HG03039 (cell line): Measurements from ENCODE around the gene KRTAP1-5.
"Not testable (repeated sequence)": the region's sequence is repeated elsewhere in the genome, so short reads cannot be mapped to it uniquely, and the experiment has no call there.

ENCODE experiments used
- ATAC-seq: cut with Tn5 transposase; IDR thresholded peaks from one replicate; pipeline ENCODE4 v1.9.1; 2021; ENCODE audit warnings: mild to moderate bottlenecking, moderate library complexity; ENCODE audit not compliant: unreplicated experiment

KRTAP1-5 gene, protein sequence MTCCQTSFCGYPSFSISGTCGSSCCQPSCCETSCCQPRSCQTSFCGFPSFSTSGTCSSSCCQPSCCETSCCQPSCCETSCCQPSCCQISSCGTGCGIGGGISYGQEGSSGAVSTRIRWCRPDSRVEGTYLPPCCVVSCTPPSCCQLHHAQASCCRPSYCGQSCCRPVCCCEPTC

DNA sequence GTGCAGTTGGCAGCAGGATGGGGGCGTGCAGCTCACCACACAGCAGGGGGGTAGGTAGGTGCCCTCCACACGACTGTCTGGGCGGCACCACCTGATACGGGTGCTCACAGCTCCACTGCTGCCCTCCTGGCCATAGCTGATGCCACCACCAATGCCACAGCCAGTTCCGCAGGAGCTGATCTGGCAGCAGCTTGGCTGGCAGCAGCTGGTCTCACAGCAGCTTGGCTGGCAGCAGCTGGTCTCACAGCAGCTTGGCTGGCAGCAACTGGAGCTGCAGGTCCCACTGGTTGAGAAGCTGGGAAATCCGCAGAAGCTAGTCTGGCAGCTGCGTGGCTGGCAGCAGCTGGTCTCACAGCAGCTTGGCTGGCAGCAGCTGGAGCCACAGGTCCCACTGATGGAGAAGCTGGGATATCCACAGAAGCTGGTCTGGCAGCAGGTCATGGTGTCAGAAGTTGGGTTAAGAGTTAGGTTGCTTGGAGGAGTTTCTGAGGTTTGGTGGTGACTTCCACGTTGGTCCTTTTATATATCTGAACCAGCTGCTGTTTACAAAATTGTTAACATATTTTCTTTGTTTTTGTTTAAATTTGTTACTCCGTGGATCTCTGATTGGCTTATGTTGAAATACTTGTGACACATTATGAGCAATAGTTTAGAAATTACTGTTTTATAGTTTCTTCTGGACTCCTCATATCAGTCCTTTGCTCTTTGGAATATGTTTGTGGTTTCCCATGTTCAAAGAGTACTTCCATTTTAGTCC is at the start of gene KRTAP1-5:
KRTAP1-5 (minus strand) TSS at position 494 of the 757 bp plus-strand sequence; CDS start at position 441, 53 bp downstream.
- ATAC-seq = no peak

DNA sequence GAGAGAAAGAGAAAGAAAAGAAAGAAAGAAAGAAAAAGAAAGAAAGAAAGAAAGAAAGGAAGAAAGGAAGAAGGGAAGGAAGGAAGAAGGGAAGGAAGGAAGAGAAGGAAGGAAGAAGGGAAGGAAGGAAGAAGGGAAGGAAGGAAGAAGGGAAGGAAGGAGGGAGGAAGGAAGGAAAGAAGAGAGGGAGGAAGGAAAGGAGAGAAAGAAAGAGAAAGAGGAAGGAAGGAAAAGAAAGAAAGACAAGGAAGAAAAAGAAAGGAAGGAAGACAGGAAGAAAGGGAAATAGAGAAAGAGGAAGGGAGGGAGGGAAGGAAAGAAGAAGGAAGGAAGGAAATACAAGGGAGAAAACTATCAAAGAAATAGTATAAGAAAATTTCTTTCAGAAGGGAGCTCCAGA is 49.8 kb upstream of the KRTAP1-5 start:
- ATAC-seq = no peak

DNA sequence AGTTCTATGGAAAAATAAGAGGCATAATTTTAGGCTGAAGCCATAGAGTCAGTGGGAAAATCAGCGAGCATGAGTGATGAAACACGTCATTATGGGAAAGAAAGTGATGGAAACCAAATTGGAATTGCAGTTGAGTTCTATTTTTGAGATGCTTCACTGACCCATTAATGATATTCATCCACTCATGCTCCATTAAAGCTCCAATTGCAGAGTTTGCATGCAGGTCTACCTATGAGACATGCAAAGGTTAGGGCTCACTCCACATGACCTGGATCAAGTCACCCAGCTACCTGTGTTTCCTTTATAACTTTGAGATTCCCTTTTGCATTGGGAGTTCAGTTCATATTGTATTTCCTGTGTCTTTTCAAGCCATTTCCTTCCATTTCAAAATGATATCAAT is 46.7 kb upstream of the KRTAP1-5 start:
- no peak for ATAC-seq

DNA sequence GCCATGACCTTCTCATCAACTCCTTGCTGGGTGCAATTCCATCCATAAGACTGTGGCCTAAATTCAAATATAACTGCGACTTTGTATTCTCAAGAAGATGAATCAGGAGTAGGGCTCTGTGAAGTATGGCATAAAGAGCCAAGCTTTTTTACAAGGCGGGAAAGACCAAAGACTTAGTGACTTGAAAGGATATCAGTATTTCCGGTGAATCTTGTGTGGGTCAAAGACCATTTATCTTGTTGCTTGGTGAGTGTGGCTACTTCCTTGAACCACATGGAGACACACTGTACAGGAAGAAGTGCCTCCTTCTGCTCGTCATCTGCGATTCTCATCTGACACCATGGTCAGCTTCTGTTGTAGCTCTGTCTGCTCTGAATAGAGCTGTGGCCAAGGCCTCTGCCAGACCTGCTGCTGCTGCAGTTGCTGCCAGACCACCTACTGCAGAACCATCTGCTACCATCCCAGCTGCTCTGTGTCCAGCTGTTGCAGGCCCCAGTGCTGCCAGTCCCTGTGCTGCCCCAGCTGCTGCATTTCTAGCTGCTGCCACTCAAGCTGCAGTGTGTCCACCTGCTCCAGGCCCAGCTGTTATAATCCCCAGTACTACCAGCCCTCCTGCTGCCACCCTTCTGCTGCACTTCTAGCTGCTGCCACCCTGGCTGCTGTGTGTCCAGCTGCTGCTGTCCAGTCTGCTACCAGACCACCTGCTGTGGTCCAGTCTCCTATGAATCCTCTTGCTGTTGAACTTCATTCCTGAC is 44.8 kb upstream of the KRTAP1-5 start:
- ATAC-seq = no peak

DNA sequence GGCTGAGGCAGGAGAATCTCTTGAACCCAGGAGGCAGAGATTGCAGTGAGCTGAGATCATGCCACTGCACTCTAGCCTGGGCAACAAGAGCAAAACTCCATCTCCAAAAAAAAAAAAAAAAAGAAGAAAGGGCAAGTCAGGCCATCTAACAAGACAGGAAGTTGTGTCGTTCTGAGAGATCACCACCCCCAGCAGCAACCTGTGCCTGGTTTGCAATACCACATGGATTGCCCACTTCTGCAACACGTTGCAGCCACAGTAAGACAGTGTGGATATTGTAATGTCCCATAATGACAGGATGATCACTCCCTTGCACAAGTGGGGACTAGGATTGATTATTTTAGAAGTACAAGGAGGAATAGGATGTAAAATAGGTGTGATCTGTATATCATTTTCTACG is 42.0 kb upstream of the KRTAP1-5 start:
- ATAC-seq = no peak

DNA sequence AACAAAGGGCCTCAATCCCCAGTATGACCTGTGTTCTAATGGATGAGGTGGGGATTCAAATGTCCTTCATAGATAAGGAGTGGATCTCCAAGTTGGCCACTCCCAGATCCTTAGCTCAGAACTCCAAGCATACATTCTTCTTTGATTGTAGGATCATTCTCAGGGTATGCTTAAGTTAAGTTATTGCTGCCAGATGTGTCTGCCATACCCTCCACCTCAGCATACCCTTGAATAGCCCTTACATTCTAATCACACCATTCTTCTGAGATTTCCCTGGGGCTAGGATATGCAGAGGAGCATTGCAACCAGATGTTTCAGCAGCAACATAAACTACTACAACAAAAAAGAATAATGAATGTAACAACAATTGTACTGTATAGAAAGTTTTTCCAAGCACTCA is 40.3 kb upstream of the KRTAP1-5 start:
- no peak for ATAC-seq

DNA sequence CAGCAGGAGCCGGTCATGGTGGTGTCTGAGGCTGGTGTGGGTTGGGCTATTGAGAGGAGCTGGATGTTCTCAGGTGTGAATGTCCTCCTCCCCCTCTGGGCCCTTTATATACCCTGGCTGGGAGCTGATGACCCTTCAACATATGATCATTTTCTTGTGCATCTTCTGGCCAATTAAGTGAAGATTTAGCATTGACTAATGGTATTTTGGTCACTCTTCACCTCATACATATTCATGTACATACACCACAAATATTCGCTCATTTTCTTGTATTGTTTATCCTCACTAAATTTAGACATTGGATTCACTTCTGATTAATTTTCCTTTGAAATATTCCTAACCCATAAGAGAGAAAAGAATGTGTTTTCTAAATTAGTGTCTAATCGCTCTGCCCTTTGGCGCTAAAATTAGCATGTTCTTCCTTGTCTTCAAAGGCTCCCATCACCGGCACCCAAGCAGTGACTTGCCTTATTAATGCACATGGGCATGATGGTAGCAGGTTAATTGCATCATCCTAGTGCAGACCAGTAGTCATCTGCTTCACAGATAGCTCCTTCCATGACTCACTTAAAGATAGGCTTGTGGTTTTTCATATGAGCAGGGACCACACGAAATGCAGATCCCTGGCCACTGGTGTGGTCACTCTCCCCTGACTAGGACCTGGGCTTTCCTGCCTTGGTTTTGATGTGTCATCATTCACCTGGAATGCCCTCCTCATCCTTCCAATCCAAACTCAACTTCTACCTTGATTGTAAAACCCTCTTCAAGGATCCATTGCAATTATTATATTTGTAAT is 39.0 kb upstream of the KRTAP1-5 start, which contains the start of gene KRTAP2-4:
KRTAP2-4 (minus strand) TSS at position 51 of the 796 bp plus-strand sequence; CDS start at position 17, 34 bp downstream.
- no peak for ATAC-seq

DNA sequence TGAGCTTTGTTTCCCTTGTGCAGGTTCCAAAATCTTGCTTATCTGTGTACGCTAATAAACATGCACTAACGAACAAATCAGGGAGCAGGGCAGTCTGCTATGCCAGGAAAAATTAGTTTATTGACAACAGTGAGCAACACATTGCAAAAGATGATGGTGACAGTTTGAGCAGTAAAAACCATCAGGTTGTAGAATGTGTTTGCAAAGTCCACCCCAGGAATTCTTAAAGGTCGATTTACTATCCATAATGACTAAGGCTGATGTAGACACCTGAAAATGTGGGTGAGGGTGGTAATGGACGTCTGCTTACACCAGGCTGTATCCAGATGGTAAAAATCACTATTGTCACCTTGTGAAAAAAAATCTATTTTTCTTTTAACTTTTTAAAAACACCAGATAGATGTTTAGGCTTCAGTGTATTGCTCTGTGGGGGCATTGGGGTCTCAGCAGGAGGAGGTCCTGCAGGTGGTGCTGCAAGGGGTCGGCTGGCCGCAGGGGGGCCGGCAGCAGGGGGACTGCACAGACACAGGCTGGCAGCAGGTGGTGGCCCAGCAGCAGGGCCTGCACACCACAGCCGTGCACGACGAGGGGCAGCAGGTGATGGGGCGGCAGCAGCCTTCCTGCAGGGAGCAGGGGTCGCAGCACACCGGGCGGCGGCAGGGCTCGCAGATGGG is 38.1 kb upstream of the KRTAP1-5 start:
- not testable (repeated sequence) for ATAC-seq

DNA sequence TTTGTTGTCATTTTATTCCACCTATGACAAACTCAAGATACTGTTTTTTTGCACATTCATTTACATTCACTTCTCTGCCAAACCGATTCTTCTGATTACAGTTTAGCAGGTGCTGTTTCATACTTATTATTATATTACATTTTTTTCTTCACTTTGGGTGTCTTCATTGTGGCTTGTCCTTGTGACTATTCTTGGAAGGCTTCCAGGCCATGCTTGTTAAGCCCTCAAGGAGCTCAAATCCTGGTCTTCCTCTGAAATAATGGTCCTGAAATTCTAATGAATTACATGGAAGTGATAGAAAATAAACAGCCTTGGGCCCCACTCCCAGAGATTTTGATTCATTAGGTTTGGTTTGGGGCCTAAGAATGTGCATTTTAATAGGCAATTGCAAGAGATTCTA is 37.3 kb upstream of the KRTAP1-5 start:
- no peak for ATAC-seq

DNA sequence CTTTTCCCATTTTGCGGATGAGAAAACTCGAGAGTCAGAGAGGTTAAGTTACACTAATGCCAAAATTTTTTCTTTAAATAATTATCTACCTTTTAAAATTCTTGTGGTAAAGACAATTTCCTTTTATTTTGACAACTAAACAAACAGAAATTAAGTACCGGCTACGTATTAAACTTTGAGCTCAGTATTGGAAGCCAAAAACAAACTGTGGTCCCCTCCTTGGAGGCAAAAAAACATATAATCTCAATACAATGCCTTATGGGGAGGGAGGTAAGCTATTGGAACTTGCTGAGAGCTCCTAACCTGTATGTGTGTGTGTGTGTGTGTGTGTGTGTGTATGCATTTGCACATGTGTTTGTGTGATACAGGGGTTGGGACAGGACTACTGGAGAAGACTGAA is 36.4 kb upstream of the KRTAP1-5 start:
- ATAC-seq = no peak

DNA sequence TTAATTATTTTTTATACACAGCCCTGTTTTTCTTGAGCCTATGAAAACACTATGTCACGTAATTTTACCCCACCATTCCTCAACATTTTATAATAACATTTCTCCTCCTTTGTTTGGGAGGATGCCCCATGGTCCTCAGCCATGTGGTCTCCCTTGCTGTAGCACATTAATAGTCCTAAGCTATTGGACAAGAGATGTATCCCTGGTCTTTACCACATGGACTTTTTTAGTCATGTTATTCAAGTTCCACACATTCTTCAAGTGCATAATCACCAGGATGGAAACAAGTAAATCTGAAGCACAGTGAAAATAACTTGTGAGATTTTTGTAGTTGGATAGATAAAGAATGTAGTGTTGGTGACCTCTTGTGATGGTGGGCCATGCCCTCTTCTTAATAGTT is 35.0 kb upstream of the KRTAP1-5 start:
- no peak for ATAC-seq

DNA sequence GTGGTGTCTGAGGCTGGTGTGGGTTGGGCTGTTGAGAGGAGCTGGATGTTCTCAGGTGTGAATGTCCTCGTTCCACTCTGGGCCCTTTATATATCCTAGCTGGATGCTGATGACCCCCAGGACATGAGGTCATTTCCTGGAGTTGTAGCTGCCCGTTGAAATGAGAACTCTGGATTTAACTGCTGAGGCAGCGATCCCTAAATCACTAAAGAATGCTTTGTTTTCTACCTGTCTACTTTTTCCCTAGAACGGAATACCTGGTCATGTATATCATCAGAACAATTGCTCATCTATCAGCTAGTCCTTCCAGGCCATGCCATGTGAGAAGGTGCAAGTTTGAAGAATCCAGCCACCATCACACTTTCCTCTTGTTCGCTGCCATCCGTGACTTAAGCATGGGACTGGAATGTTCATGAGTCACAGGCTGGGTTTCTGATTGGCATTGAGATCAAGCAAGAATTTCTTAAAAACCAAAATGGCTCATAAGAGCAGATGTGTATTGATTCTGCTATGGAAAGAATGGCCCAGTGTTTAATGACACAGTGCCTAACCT is 33.1 kb upstream of the KRTAP1-5 start, which contains the start of gene KRTAP2-3:
KRTAP2-3 (minus strand) TSS at position 63 of the 553 bp plus-strand sequence. CDS start 64 bp downstream, outside the sequence.
- no peak for ATAC-seq

DNA sequence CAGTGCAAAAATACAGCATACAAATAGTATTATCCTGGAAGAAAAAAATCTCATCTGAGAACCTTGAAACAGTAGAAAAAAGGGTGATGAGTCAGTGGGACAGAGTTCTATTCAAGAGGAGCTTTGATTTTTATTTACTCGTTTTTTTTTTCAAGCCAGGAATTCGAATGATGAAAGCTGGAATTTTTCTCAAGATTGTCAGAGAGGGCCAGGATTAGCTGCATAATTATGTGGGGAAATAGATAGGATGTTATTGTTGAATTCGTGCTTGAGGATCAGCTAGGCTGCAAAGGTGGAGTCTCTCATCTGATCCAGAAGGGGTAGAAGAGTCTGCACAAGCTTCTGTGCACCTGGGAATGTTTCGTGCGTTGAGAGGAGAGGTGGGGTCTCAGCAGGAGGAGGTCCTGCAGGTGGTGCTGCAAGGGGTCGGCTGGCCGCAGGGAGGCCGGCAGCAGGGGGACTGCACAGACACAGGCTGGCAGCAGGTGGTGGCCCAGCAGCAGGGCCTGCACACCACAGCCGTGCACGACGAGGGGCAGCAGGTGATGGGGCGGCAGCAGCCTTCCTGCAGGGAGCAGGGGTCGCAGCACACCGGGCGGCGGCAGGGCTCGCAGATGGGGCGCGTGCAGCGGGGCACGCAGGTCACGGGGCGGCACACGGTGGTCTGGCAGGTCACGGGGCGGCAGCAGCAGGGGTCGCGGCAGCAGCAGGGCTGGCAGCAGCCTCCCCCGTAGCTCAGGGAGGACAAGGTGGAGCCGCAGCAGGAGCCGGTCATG is 32.5 kb upstream of the KRTAP1-5 start:
- ATAC-seq = not testable (repeated sequence)

DNA sequence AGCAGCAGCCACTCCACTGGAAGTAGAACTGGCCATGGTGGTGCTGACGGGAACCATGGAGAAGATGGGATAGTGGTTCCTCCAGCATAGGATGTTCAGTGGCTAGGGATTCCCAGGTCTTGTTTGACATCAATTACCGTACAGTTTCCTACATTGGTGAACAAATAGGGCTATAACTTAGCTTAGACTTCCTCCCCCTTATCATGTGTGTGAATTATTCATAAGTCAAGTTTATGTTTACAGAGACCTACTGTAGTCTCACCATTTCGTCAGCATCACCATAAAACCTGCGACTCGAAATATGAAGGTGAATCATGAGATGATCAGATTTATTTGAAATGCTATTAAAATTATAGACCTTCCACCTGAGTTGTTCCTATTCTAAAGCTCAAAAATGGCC is 31.7 kb upstream of the KRTAP1-5 start:
- no peak for ATAC-seq

DNA sequence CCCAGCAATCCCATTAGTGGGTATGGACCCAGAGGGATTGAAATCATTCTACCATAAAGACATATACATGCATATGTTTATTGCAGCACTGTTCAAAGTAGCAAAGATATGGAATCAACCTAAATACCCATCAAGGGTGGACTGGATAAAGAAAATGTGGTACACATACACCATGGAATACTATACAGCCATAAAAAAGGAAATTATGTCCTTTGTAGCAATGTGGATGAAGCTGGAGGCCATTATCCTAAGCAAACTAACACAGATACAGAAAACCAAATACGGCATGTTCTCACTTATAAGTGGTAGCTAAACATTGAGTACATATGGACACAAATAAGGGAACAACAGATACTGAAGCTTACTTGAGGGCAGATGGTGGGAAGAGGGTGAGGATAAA is 30.5 kb upstream of the KRTAP1-5 start:
- ATAC-seq = no peak

DNA sequence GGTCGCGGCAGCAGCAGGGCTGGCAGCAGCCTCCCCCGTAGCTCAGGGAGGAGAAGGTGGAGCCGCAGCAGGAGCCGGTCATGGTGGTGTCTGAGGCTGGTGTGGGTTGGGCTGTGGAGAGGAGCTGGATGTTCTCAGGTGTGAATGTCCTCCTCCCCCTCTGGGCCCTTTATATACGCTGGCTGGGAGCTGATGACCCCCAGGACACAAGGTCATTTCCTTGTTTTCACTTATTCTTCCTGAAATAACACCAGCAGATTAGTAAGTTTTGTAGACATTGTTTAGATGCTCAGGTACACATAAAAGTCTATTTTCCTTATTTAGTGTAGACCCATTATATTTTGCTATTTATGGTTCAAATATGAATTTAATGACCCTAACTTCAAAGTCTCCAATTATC is 28.1 kb upstream of the KRTAP1-5 start, which contains the start of gene KRTAP2-2:
KRTAP2-2 (minus strand) TSS at position 101 of the 400 bp plus-strand sequence; CDS start at position 82, 19 bp downstream.
- ATAC-seq = not testable (repeated sequence)

DNA sequence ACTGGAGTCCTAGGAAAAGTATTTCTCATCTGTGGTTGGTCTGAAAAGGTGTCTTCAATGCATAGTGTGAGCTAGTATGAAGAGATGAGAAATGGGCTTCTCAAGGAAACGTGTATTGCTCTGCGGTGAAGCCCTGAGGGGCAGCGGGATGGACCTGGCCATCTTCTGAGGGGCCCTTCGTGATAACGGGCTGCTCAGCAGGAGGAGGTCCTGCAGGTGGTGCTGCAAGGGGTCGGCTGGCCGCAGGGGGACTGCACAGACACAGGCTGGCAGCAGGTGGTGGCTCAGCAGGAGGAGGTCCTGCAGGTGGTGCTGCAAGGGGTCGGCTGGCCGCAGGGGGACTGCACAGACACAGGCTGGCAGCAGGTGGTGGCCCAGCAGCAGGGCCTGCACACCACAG is 27.5 kb upstream of the KRTAP1-5 start:
- ATAC-seq = not testable (repeated sequence)

DNA sequence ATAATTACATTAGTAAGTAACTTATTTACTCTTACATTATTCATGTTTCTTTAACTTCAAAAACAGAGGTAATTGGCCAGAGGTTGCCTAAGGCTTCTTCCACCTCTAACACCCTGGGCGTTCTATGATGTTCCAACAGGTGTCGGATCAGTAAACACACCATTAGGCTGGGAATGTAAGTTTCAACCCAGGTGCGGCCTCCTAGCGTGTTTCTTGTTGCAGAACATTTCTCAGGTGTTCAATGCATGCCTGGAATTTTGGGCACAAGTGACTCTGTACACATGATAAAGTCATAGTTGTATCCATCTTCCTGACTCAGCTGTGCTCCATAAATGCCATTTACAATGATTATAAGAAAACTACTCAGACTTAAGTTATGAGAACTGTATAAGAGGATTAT is 27.0 kb upstream of the KRTAP1-5 start:
- no peak for ATAC-seq

DNA sequence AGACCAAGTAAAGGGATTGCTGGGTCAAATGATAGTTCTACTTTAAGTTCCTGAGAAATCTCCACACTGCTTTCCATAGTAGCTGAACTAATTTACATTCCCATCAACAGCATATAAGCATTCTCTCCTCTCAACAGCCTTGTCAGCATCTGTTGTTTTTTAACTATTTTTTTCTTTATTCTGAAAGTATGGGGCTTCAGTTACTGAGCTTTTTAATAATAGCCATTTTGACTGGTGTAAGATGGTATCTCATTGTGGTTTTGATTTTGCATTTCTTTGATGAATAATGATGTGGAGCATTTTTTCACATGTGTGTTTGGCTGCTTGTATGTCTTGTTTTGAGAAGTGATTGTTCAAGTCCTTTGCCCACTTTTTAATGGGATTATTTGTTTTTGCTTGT is 25.6 kb upstream of the KRTAP1-5 start:
- ATAC-seq = no peak
